Umbilical cord (tissue), 2 donors: ENCODE results near the gene FCRL2. TPM values are rescaled to one million over a fixed set of nuclear protein-coding genes. Genes with fewer than 3 reads are reported as not detected.
"Not testable (repeated sequence)": the region's sequence is repeated elsewhere in the genome, so short reads cannot be mapped to it uniquely, and the experiment has no call there.

Experiments used
- DNase-seq: peaks from one replicate; pipeline ENCODE4 v3.0.0-alpha.2; 2015; ENCODE audit warnings: low spot score
- total RNA-seq: library from RNA; depleted of rRNA; stranded (reverse); fragments of >200 nt; gene quantifications from one replicate; pipeline ENCODE4 v1.2.3, GENCODE V29; 2014; ENCODE audit warnings: low replicate concordance; ENCODE audit not compliant: insufficient read depth

Gene FCRL2
- total RNA-seq, 1 donor from 2014 or later, result 1.2 TPM

- DNase-seq, result no peak
These were observed 23.3 kb downstream of the FCRL2 start for GRCh38 chr1:157753611-157754010.

- DNase-seq, result no peak
These were observed 25.6 kb downstream of the FCRL2 start for GRCh38 chr1:157751283-157751682.

GRCh38 chr1:157748262-157748817 is 28.6 kb downstream of the FCRL2 start:
- DNase-seq, result no peak

GRCh38 chr1:157739229-157739901 is 37.6 kb downstream of the FCRL2 start:
- no peak for DNase-seq

GRCh38 chr1:157735991-157736390 is 40.9 kb downstream of the FCRL2 start:
- DNase-seq, result not testable (repeated sequence)

GRCh38 chr1:157734321-157734720 is 42.6 kb downstream of the FCRL2 start:
- DNase-seq, result peak; percentile 23

GRCh38 chr1:157732755-157733154 is 44.2 kb downstream of the FCRL2 start:
- no peak for DNase-seq

GRCh38 chr1:157725221-157725577 is 51.7 kb downstream of the FCRL2 start:
- DNase-seq, result no peak

- DNase-seq, result no peak
These were observed 52.3 kb downstream of the FCRL2 start for GRCh38 chr1:157724537-157725220.

GRCh38 chr1:157723157-157723556 is 53.8 kb downstream of the FCRL2 start:
- no peak for DNase-seq

- DNase-seq, result no peak
These were observed 54.9 kb downstream of the FCRL2 start for GRCh38 chr1:157721985-157722384.

- no peak for DNase-seq
These were observed 61.2 kb downstream of the FCRL2 start for GRCh38 chr1:157715736-157716135.

GRCh38 chr1:157711802-157712201 is 65.1 kb downstream of the FCRL2 start:
- no peak for DNase-seq

- no peak for DNase-seq
These were observed 72.1 kb downstream of the FCRL2 start for GRCh38 chr1:157704878-157705277.

- no peak for DNase-seq
These were observed 73.0 kb downstream of the FCRL2 start for GRCh38 chr1:157703981-157704380.

- no peak for DNase-seq
These were observed 74.6 kb downstream of the FCRL2 start for GRCh38 chr1:157702308-157702825.

- DNase-seq, result no peak
These were observed 76.2 kb downstream of the FCRL2 start, which contains the start of gene FCRL3 for GRCh38 chr1:157700732-157701131. FCRL3 (minus strand) TSS chr1:157700769; CDS start chr1:157700489, 280 bp downstream.

GRCh38 chr1:157700305-157700704 is 76.6 kb downstream of the FCRL2 start:
- DNase-seq, result no peak

- DNase-seq, result no peak
These were observed 79.0 kb downstream of the FCRL2 start for GRCh38 chr1:157697781-157698569.

- DNase-seq, result no peak
These were observed 79.8 kb downstream of the FCRL2 start for GRCh38 chr1:157696966-157697628.
